Panc1 (cell line): ENCODE results near the gene CCDC192. TPM values are rescaled to one million over a fixed set of nuclear protein-coding genes. Genes with fewer than 3 reads are reported as not detected.

Experiments used
- ATAC-seq: fragments of 200-7000 bp; cut with Tn5 transposase; 2 replicates; pipeline ENCODE4 v1.9.1; 2020; ENCODE audit warnings: mild to moderate bottlenecking, moderate library complexity
- BruUV-seq: library from RNA; stranded (reverse); fragments of 400-500 nt; replicated peaks from 2 replicates; lab custom pipeline; 2021; lab: Mats Ljungman, UMichigan
- CTCF ChIA-PET: fragments of 300-600 bp; sonication (Branson Sonifier 250); formaldehyde crosslinking; loops from one replicate; lab custom pipeline; 2022; ENCODE audit warnings: antibody characterized with exemption; lab: Charles Lee
- POLR2A ChIA-PET: fragments of 300-600 bp; sonication (Branson Sonifier 250); formaldehyde crosslinking; loops from one replicate; lab custom pipeline; 2022; ENCODE audit warnings: antibody characterized with exemption; lab: Charles Lee
- DNase-seq: peaks from one replicate; pipeline ENCODE4 v3.0.0-alpha.2; 2010; ENCODE audit warnings: low read depth, low spot score
- H3K27ac ChIP-seq: 2 replicates; pipeline ENCODE4 v1.5.1; 2011; ENCODE audit warnings: mild to moderate bottlenecking, low read length, inconsistent platforms
- H3K27me3 ChIP-seq: fragments of 200-500 bp; sonication (Bioruptor generic); 2 replicates; pipeline ENCODE4 v1.6.0; 2014; ENCODE audit warnings: low read length, inconsistent platforms; ENCODE audit not compliant: control insufficient read depth, insufficient read depth
- H3K36me3 ChIP-seq: fragments of 200-500 bp; sonication (Bioruptor generic); 2 replicates; pipeline ENCODE4 v1.5.1; 2014; ENCODE audit warnings: inconsistent platforms, mild to moderate bottlenecking, low read length, moderate library complexity; ENCODE audit not compliant: control insufficient read depth, insufficient read depth
- H3K4me1 ChIP-seq: 2 replicates; pipeline ENCODE4 v1.5.1; 2011; ENCODE audit warnings: inconsistent platforms, mild to moderate bottlenecking, low read length, moderate library complexity; ENCODE audit not compliant: control insufficient read depth, insufficient read depth
- H3K4me3 ChIP-seq, 2 experiments: 2 replicates each; pipeline ENCODE4 v1.5.1; 2011 to 2012; ENCODE audit warnings: low read depth in 2 of 2, low read length in 2 of 2, mild to moderate bottlenecking in 2 of 2, inconsistent platforms in 1 of 2, moderate library complexity in 1 of 2
- H3K9me3 ChIP-seq: fragments of 200-500 bp; sonication (Bioruptor generic); 2 replicates; pipeline ENCODE4 v1.5.1; 2014; ENCODE audit warnings: low read depth, mild to moderate bottlenecking, inconsistent platforms, low read length, moderate library complexity; ENCODE audit not compliant: control insufficient read depth, insufficient read depth
- CTCF ChIP-seq: fragments of 450-650 bp; IDR thresholded peaks from 2 replicates; pipeline ENCODE4 v1.5.1; 2017; ENCODE audit warnings: mild to moderate bottlenecking
- POLR2AphosphoS5 ChIP-seq: IDR thresholded peaks from 2 replicates; pipeline ENCODE4 v1.6.1; 2012; ENCODE audit warnings: mild to moderate bottlenecking, low read depth, low read length, moderate library complexity
- REST ChIP-seq, 2 experiments: IDR thresholded peaks; 2 replicates each; pipeline ENCODE4 v1.6.1; 2011 to 2012; ENCODE audit warnings: low read depth in 2 of 2, control low read depth in 1 of 2, low read length in 1 of 2, mild to moderate bottlenecking in 1 of 2, moderate library complexity in 1 of 2; ENCODE audit not compliant: insufficient read depth in 1 of 2
- SIN3A ChIP-seq: IDR thresholded peaks from 2 replicates; pipeline ENCODE4 v1.6.1; 2012; ENCODE audit warnings: low read depth, mild to moderate bottlenecking, low read length, moderate library complexity, borderline replicate concordance; ENCODE audit not compliant: insufficient read depth
- TCF7L2 ChIP-seq: IDR thresholded peaks from 2 replicates; pipeline ENCODE4 v1.6.1; 2011; ENCODE audit warnings: mild to moderate bottlenecking, low read depth, low read length, inconsistent platforms
- in situ Hi-C: cut with HindIII; loops from 2 replicates; pipeline ENCODE4 v1.10.0; 2016; ENCODE audit warnings: low sequenced_read_pairs, low pct_unique_long_range_greater_than_20kb
- intact Hi-C: fragments of 100-400 bp; cut with micrococcal nuclease; formaldehyde crosslinking; loops from one replicate; pipeline ENCODE4 v1.10.0; 2022; ENCODE audit not compliant: unreplicated experiment
- total RNA-seq: library from RNA; stranded (reverse); gene quantifications from one replicate; pipeline ENCODE4 v1.2.1, GENCODE V29; 2021; ENCODE audit not compliant: unreplicated experiment

CCDC192 gene
- total RNA-seq, 1 experiment from 2014 or later, result not detected

GRCh38 chr5:127696683-127697082, 6.5 kb upstream of the CCDC192 start:
- intact Hi-C loops, result no loop called here
- Histone ChIP-seq H3K4me1 (no peaks in the 10 kb centered on the region), H3K36me3 (no peaks in the 10 kb centered on the region), H3K27me3 (no peaks in the 10 kb centered on the region), H3K9me3 (no peaks in the 10 kb centered on the region), H3K4me3 (no peak overlapping the region), H3K27ac (no peak overlapping the region)
- no peak for TF ChIP-seq CTCF
- TF ChIP-seq TCF7L2, result no peak
- no peak for TF ChIP-seq POLR2AphosphoS5
- TF ChIP-seq SIN3A, result no peak
- no peak for TF ChIP-seq REST (IDR thresholded peaks at IDR 0.05; ENCODE audit: insufficient read depth in 1 of 2, low read depth in 2 of 2, low read length in 1 of 2)
- no TSS peak for BruUV-seq
- ATAC-seq, result no peak
- CTCF ChIA-PET, result no interaction called here
- POLR2A ChIA-PET, result no interaction called here
- in situ Hi-C loops, result no loop called here
- DNase-seq, result no peak

GRCh38 chr5:127697894-127698600, 5.1 kb upstream of the CCDC192 start:
- H3K27ac ChIP-seq, result no peak overlapping the region
- BruUV-seq, result no TSS peak
- DNase-seq (no peak), ATAC-seq (peak; percentile 38; the same call in 1 of the 2 replicates)
- no peaks in the 10 kb centered on the region for H3K27me3 ChIP-seq
- no peaks in the 10 kb centered on the region for H3K9me3 ChIP-seq
- CTCF ChIA-PET, result no interaction called here
- intact Hi-C loops, result no loop called here
- no peak overlapping the region for H3K4me3 ChIP-seq
- in situ Hi-C loops, result no loop called here
- POLR2A ChIA-PET, result no interaction called here
- no peaks in the 10 kb centered on the region for H3K4me1 ChIP-seq
- TF ChIP-seq REST (IDR thresholded peaks at IDR 0.05; ENCODE audit: insufficient read depth in 1 of 2, low read depth in 2 of 2, low read length in 1 of 2) (no peak), SIN3A (no peak), TCF7L2 (no peak), POLR2AphosphoS5 (no peak), CTCF (no peak)
- no peaks in the 10 kb centered on the region for H3K36me3 ChIP-seq
